A673 (cell line): ENCODE results near the gene ADPRS.

Experiments
- CTCF ChIP-seq: fragments of 300-800, 200-600 bp; sonication (generic); conservative IDR thresholded peaks from 2 replicates; pipeline ENCODE4 v1.5.1; 2017; ENCODE audit warnings: low read depth, mild to moderate bottlenecking, antibody characterized with exemption, low read length, moderate library complexity, mixed read lengths
- EZH2 ChIP-seq: fragments of 200-600 bp; sonication (generic); IDR thresholded peaks from 2 replicates; pipeline ENCODE4 v1.6.1; 2017; ENCODE audit warnings: borderline replicate concordance, low read depth, mild to moderate bottlenecking, mixed read lengths, antibody characterized with exemption, low read length; ENCODE audit not compliant: poor library complexity, severe bottlenecking

GRCh38 chr1:36080236-36080635 is 8.5 kb upstream of the ADPRS start:
- TF ChIP-seq CTCF (no peak), EZH2 (no peak)
